Neural cell (in vitro differentiated cells): ENCODE measurements around the gene KRT76.

ENCODE experiments used
- CTCF ChIP-seq: fragments of 450-650 bp; IDR thresholded peaks from 2 replicates; pipeline ENCODE4 v1.5.1; 2014; ENCODE audit warnings: antibody characterized with exemption, mild to moderate bottlenecking, moderate library complexity; ENCODE audit not compliant: poor library complexity, severe bottlenecking
- EP300 ChIP-seq: fragments of 450-650 bp; conservative IDR thresholded peaks from 2 replicates; pipeline ENCODE4 v1.6.1; 2014; ENCODE audit warnings: antibody characterized with exemption, mild to moderate bottlenecking, moderate library complexity; ENCODE audit not compliant: poor library complexity, severe bottlenecking
- EZH2 ChIP-seq: fragments of 200-600, 300-800 bp; shearing (Covaris generic), sonication (generic); IDR thresholded peaks from 2 replicates; pipeline ENCODE4 v1.6.1; 2014; ENCODE audit warnings: antibody characterized with exemption, low read length, borderline replicate concordance, mild to moderate bottlenecking; ENCODE audit not compliant: insufficient read depth, poor library complexity, severe bottlenecking
- POLR2AphosphoS5 ChIP-seq: IDR thresholded peaks from 2 replicates; pipeline ENCODE4 v1.6.1; 2012
- RAD21 ChIP-seq: fragments of 450-650 bp; conservative IDR thresholded peaks from 2 replicates; pipeline ENCODE4 v1.6.1; 2014; ENCODE audit warnings: antibody characterized with exemption, mild to moderate bottlenecking, moderate library complexity
- SMC3 ChIP-seq: fragments of 450-650 bp; conservative IDR thresholded peaks from 2 replicates; pipeline ENCODE4 v1.6.1; 2014; ENCODE audit warnings: antibody characterized with exemption, mild to moderate bottlenecking, moderate library complexity; ENCODE audit not compliant: poor library complexity

- TF ChIP-seq CTCF (no peak), EZH2 (no peak), RAD21 (no peak), EP300 (no peak), SMC3 (no peak), POLR2AphosphoS5 (no peak)
These were observed 10.7 kb downstream of the KRT76 start for GRCh38 chr12:52766351-52767019.
